CD14-positive monocyte (primary cell): ENCODE data around the gene SMARCD1. TPM values are rescaled to one million over a fixed set of nuclear protein-coding genes. Genes with fewer than 3 reads are reported as not detected.

ENCODE experiments used
- DNase-seq, 3 donors: peaks; one replicate each; pipeline ENCODE4 v3.0.0-alpha.2; 2011 to 2022
- H2AFZ ChIP-seq: 2 replicates; pipeline ENCODE4 v1.6.0; 2012; ENCODE audit warnings: mild to moderate bottlenecking, low read depth, low read length, inconsistent platforms; ENCODE audit not compliant: insufficient read depth, poor library complexity, severe bottlenecking
- H3K27ac ChIP-seq, 2 donors: 1 replicate in 1 of 2; 2 replicates in 1 of 2; pipeline ENCODE4 v1.5.1; 2012 to 2013; ENCODE audit warnings: low read length in 2 of 2, control low read depth in 1 of 2, inconsistent platforms in 1 of 2, low read depth in 1 of 2, mild to moderate bottlenecking in 1 of 2
- H3K27me3 ChIP-seq, 2 donors: one replicate each; pipeline versions ENCODE4 v1.6.0 to v1.6.1; 2011 to 2013; ENCODE audit warnings: low read length in 2 of 2; ENCODE audit not compliant: control insufficient read depth in 2 of 2, insufficient read depth in 2 of 2
- H3K36me3 ChIP-seq, 2 donors: replicated peaks in 1 of 2; 1 replicate in 1 of 2; 2 replicates in 1 of 2; pipeline versions ENCODE4 v1.5.1 to v1.6.1; 2012 to 2013; ENCODE audit warnings: low read length in 2 of 2, control low read depth in 1 of 2, inconsistent platforms in 1 of 2, mild to moderate bottlenecking in 1 of 2; ENCODE audit not compliant: insufficient read depth in 2 of 2, control insufficient read depth in 1 of 2
- H3K4me1 ChIP-seq, 2 donors: 1 replicate in 1 of 2; 2 replicates in 1 of 2; pipeline versions ENCODE4 v1.5.1 to v1.6.1; 2012 to 2013; ENCODE audit warnings: low read length in 2 of 2, control low read depth in 1 of 2, inconsistent platforms in 1 of 2, mild to moderate bottlenecking in 1 of 2, moderate library complexity in 1 of 2; ENCODE audit not compliant: insufficient read depth in 2 of 2, control insufficient read depth in 1 of 2
- H3K4me2 ChIP-seq: replicated peaks from 2 replicates; pipeline ENCODE3; 2012; ENCODE audit warnings: low read length, moderate library complexity, mild to moderate bottlenecking; ENCODE audit not compliant: poor library complexity, severe bottlenecking; ENCODE audit errors: extremely low read depth
- H3K4me3 ChIP-seq, 3 experiments: fragments of 200-600 bp in 1 of 3; sonication (generic) in 1 of 3; replicated peaks in 1 of 3; 1 replicate in 2 of 3; 2 replicates in 1 of 3; pipeline ENCODE4 v1.5.1; 2011 to 2013; ENCODE audit warnings: low read length in 3 of 3, mild to moderate bottlenecking in 3 of 3, control low read depth in 2 of 3, low read depth in 2 of 3, inconsistent platforms in 1 of 3, moderate library complexity in 1 of 3
- H3K79me2 ChIP-seq: 2 replicates; pipeline ENCODE4 v1.6.0; 2012; ENCODE audit warnings: mild to moderate bottlenecking, control low read depth, inconsistent platforms, low read length, moderate library complexity; ENCODE audit not compliant: insufficient read depth
- H3K9ac ChIP-seq: 2 replicates; pipeline ENCODE4 v1.6.0; 2017; ENCODE audit warnings: low read length, mild to moderate bottlenecking; ENCODE audit not compliant: insufficient read depth, poor library complexity, severe bottlenecking
- H3K9me3 ChIP-seq, 2 donors: replicated peaks in 1 of 2; 1 replicate in 1 of 2; 2 replicates in 1 of 2; pipeline versions ENCODE4 v1.5.1 to v1.6.1; 2012 to 2013; ENCODE audit warnings: low read length in 2 of 2, control low read depth in 1 of 2; ENCODE audit not compliant: control insufficient read depth in 1 of 2, insufficient read depth in 1 of 2
- H4K20me1 ChIP-seq: 2 replicates; pipeline ENCODE4 v1.6.0; 2012; ENCODE audit warnings: mild to moderate bottlenecking, low read length, control low read depth, moderate library complexity; ENCODE audit not compliant: insufficient read depth
- H3K27ac Mint-ChIP-seq, 7 donors: one replicate each; pipeline ENCODE4 v1.8.0; 2020; ENCODE audit warnings: mild to moderate bottlenecking in 7 of 7, mixed read lengths in 7 of 7, moderate library complexity in 6 of 7, inconsistent platforms in 2 of 7
- H3K27me3 Mint-ChIP-seq, 3 donors: one replicate each; pipeline ENCODE4 v1.8.0; 2021 to 2022; ENCODE audit warnings: low read depth in 3 of 3, mild to moderate bottlenecking in 3 of 3, mixed read lengths in 3 of 3, moderate library complexity in 3 of 3, inconsistent platforms in 1 of 3
- H3K36me3 Mint-ChIP-seq, 2 donors: one replicate each; pipeline ENCODE4 v1.8.0; 2020; ENCODE audit warnings: mixed read lengths in 2 of 2, inconsistent platforms in 1 of 2, mild to moderate bottlenecking in 1 of 2
- H3K4me1 Mint-ChIP-seq: one replicate; pipeline ENCODE4 v1.8.0; 2020; ENCODE audit warnings: mild to moderate bottlenecking, mixed read lengths
- H3K4me3 Mint-ChIP-seq, 2 donors: one replicate each; pipeline ENCODE4 v1.8.0; 2020; ENCODE audit warnings: mild to moderate bottlenecking in 2 of 2, mixed read lengths in 2 of 2, moderate library complexity in 1 of 2
- H3K9me3 Mint-ChIP-seq, 7 donors: one replicate each; pipeline ENCODE4 v1.8.0; 2020 to 2022; ENCODE audit warnings: mixed read lengths in 7 of 7, mild to moderate bottlenecking in 6 of 7, moderate library complexity in 6 of 7, inconsistent platforms in 2 of 7
- WGBS: methylation state at CpG from one replicate; pipeline ENCODE4 v1.1.5; 2013; ENCODE audit warnings: missing lambda C conversion rate; ENCODE audit not compliant: insufficient coverage; 5-methylcytosine and 5-hydroxymethylcytosine counted together
- intact Hi-C, 2 donors: fragments of 100-400 bp; cut with micrococcal nuclease; formaldehyde crosslinking; loops; one replicate each; pipeline versions ENCODE4 v1.15.0 to v1.15.1; 2023
- polyA plus RNA-seq, 3 donors: library from polyadenylated mRNA; depleted of rRNA in 1 of 3; unstranded in 2 of 3; stranded (reverse) in 1 of 3; fragments of 300-500 nt in 2 of 3; fragments of >200 nt in 1 of 3; fragmentation: Illumina TruSeq in 2 of 3; gene quantifications; 1 replicate in 2 of 3; 2 replicates in 1 of 3; pipeline ENCODE4 v1.2.3, GENCODE V29; 2012 to 2021
- TF ChIP-seq, protein P1 (sequence below): fragments of 200-600 bp; IDR thresholded peaks from one replicate; pipeline ENCODE4 v1.8.0; 2022; ENCODE audit warnings: antibody characterized with exemption, mild to moderate bottlenecking

SMARCD1 gene
- polyA plus RNA-seq, 3 donors, result 3.7 to 41.9 (median 7.8) TPM

DNA sequence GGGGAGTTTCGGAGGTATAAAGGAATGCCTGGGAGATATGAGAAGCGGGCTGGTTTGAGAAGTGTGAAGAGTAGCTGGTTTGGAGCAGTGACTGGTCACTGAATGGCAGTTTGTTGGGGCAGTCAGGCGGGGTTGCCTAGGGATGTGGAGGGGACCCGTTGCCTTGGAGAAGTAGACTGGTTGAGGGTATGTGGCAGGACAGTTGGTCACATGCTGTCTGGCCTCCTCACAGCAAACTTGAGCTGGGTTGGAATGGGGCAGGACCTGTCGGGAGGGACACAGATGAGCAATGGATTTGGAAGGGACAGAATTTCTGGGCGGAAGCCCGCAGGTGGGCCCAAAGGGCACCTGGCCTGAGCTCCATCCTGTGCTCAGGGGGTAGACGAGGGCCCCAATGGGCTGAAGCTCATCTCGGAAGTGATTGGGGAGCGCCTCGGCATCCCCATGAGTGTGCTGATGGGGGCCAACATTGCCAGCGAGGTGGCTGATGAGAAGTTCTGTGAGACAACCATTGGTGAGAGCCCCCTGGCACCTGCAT, 20.8 kb downstream of the SMARCD1 start:
- no peak overlapping the region for H3K4me3 ChIP-seq
- WGBS, result 96% methylated on average over 9 of the region's 12 CpGs

DNA sequence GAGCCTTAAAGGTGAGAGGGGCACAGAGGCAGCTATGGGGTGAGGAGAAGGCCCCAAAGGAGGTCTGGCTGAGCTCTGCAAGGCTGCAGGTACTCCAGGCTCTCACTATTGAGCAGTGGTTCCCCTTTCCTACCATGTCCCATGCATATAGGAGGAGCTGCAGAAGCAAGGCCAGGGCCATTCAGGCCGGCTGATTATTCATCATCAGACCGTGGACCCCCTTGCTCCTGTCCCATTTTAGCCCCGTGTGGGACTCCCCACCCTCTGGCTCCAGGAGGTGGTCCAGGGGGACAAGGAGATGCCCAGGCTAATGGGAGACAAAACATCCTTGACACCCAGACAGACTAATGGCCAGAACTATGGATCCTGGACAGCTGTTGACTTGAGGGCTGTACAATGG, 21.8 kb downstream of the SMARCD1 start:
- peaks cover 0 to under 1% of the 10 kb centered on the region in 2 donors for H3K36me3 ChIP-seq
- no peak overlapping the region for H3K9ac ChIP-seq
- Mint-ChIP-seq H3K27ac (no peak overlapping the region), H3K9me3 (peaks cover 0 to 2% (median 0%) of the 10 kb centered on the region in 7 donors), H3K27me3 (peaks cover 5 to 7% (median 5%) of the 10 kb centered on the region in 3 donors), H3K4me1 (peaks cover 13% of the 10 kb centered on the region), H3K4me3 (no peak overlapping the region), H3K36me3 (peaks cover under 1% of the 10 kb centered on the region in 2 donors)
- H3K27ac ChIP-seq, result no peak overlapping the region
- intact Hi-C loops, result no loop called here
- H3K4me3 ChIP-seq, result no peak overlapping the region
- peaks cover 6 to 14% of the 10 kb centered on the region in 2 donors for H3K4me1 ChIP-seq
- H2AFZ ChIP-seq, result no peak overlapping the region
- H3K27me3 ChIP-seq, result no peaks in the 10 kb centered on the region
- H3K4me2 ChIP-seq, result no peak overlapping the region
- no peaks in the 10 kb centered on the region for H4K20me1 ChIP-seq
- TF ChIP-seq, protein P1, sequence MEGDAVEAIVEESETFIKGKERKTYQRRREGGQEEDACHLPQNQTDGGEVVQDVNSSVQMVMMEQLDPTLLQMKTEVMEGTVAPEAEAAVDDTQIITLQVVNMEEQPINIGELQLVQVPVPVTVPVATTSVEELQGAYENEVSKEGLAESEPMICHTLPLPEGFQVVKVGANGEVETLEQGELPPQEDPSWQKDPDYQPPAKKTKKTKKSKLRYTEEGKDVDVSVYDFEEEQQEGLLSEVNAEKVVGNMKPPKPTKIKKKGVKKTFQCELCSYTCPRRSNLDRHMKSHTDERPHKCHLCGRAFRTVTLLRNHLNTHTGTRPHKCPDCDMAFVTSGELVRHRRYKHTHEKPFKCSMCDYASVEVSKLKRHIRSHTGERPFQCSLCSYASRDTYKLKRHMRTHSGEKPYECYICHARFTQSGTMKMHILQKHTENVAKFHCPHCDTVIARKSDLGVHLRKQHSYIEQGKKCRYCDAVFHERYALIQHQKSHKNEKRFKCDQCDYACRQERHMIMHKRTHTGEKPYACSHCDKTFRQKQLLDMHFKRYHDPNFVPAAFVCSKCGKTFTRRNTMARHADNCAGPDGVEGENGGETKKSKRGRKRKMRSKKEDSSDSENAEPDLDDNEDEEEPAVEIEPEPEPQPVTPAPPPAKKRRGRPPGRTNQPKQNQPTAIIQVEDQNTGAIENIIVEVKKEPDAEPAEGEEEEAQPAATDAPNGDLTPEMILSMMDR, result no peak
- no peak for DNase-seq
- 100% methylated on average over 1 of the region's 3 CpGs for WGBS
- H3K9me3 ChIP-seq, result no peaks in the 10 kb centered on the region
- H3K79me2 ChIP-seq, result no peaks in the 10 kb centered on the region

More for the DNA sequence above, 20.8 kb downstream of the SMARCD1 start:
- peaks cover 5 to 7% (median 5%) of the 10 kb centered on the region in 3 donors for H3K27me3 Mint-ChIP-seq
- Histone ChIP-seq H3K27ac (no peak overlapping the region), H3K36me3 (peaks cover 2 to 7% of the 10 kb centered on the region in 2 donors), H3K9me3 (no peaks in the 10 kb centered on the region), H2AFZ (no peak overlapping the region), H3K9ac (no peak overlapping the region), H4K20me1 (no peaks in the 10 kb centered on the region), H3K4me2 (no peak overlapping the region), H3K4me1 (peaks cover 1 to 8% of the 10 kb centered on the region in 2 donors), H3K79me2 (no peaks in the 10 kb centered on the region), H3K27me3 (no peaks in the 10 kb centered on the region)
- peaks cover 0 to 2% (median 0%) of the 10 kb centered on the region in 7 donors for H3K9me3 Mint-ChIP-seq
- H3K27ac Mint-ChIP-seq, result peak overlapping the region in 1 of 7 donors; percentile 26
- intact Hi-C loops, result no loop called here
- peaks cover 8 to 10% of the 10 kb centered on the region in 2 donors for H3K36me3 Mint-ChIP-seq
- H3K4me1 Mint-ChIP-seq, result peaks cover 7% of the 10 kb centered on the region
- no peak overlapping the region for H3K4me3 Mint-ChIP-seq
- TF ChIP-seq, protein P1, result no peak
- DNase-seq, result no peak
